ENCODE results near the gene TSPYL1.

- no peak for TF ChIP-seq CTCF (IDR thresholded peaks at IDR 0.05)
- TF ChIP-seq POLR2A (IDR thresholded peaks at IDR 0.05) = no peak
These were observed 27.3 kb upstream of the TSPYL1 start for GRCh38 chr6:116307001-116307400.

Measured in uterus (tissue), 2 donors.